Aorta (tissue), 5 donors: ENCODE results near the gene PLXNA2. TPM values are rescaled to one million over a fixed set of nuclear protein-coding genes. Genes with fewer than 3 reads are reported as not detected.

Experiments used
- ATAC-seq: fragments of 200-7000 bp; cut with Tn5 transposase; one replicate; pipeline ENCODE4 v1.9.1; 2022; ENCODE audit warnings: moderate library complexity; ENCODE audit not compliant: low FRiP score
- DNase-seq, 2 donors: peaks; one replicate each; pipeline ENCODE4 v3.0.0-alpha.2; 2020
- H3K27ac ChIP-seq, 2 donors: one replicate each; pipeline ENCODE4 v1.5.1; 2013; ENCODE audit warnings: low read length in 2 of 2, mild to moderate bottlenecking in 2 of 2, moderate library complexity in 2 of 2, control low read depth in 1 of 2, inconsistent platforms in 1 of 2, low read depth in 1 of 2
- H3K27me3 ChIP-seq, 2 donors: one replicate each; pipeline ENCODE4 v1.6.1; 2013; ENCODE audit warnings: control low read depth in 1 of 2, low read length in 1 of 2, mild to moderate bottlenecking in 1 of 2, moderate library complexity in 1 of 2; ENCODE audit not compliant: insufficient read depth in 2 of 2, control insufficient read depth in 1 of 2
- H3K36me3 ChIP-seq, 2 donors: one replicate each; pipeline ENCODE4 v1.6.1; 2013; ENCODE audit warnings: control low read depth in 1 of 2, low read length in 1 of 2, mild to moderate bottlenecking in 1 of 2; ENCODE audit not compliant: insufficient read depth in 2 of 2, control insufficient read depth in 1 of 2
- H3K4me1 ChIP-seq, 2 donors: one replicate each; pipeline ENCODE4 v1.6.1; 2013; ENCODE audit warnings: low read length in 2 of 2, control low read depth in 1 of 2, mild to moderate bottlenecking in 1 of 2, moderate library complexity in 1 of 2; ENCODE audit not compliant: insufficient read depth in 2 of 2, control insufficient read depth in 1 of 2
- H3K4me3 ChIP-seq, 2 donors: one replicate each; pipeline ENCODE4 v1.5.1; 2013; ENCODE audit warnings: low read length in 2 of 2, control low read depth in 1 of 2, mild to moderate bottlenecking in 1 of 2
- H3K9me3 ChIP-seq: one replicate; pipeline ENCODE4 v1.6.1; 2013; ENCODE audit warnings: mild to moderate bottlenecking, low read length; ENCODE audit not compliant: control insufficient read depth
- WGBS, 2 donors: extraction: QIAGEN DNeasy Blood & Tissue Kit; methylation state at CpG; one replicate each; pipeline ENCODE4 v1.1.7; 2013; 5-methylcytosine and 5-hydroxymethylcytosine counted together
- intact Hi-C, 2 donors: fragments of 100-400 bp; cut with DNase I; formaldehyde crosslinking; loops; one replicate each; pipeline versions ENCODE4 v1.14.2 to v1.15.0; 2022
- polyA plus RNA-seq, 2 donors: library from polyadenylated mRNA; stranded (reverse); fragments of 200-250 nt; gene quantifications; one replicate each; pipeline ENCODE4 v1.2.3, GENCODE V29; 2013
- total RNA-seq, 2 donors: library from RNA; stranded (reverse); fragmentation: NEBNext Ultra II Directional; extraction: Animal tissue kit (Norgen Biotek cat#: 25700); gene quantifications; one replicate each; pipeline ENCODE4 v1.2.1, GENCODE V29; 2021
- donor health status: healthy with polysubstance abuse.
- donor health status: Bipolar disorder and iron deficiency.
- donor health status: DM: no; HTN: no; CAD: no.
- donor health status: DM: no; HTN: no; CAD: no.
- donor health status: DM: yes; HTN: yes; CAD: no.

Gene PLXNA2
- total and polyA plus RNA-seq, 4 donors: 2.9 to 37.3 (median 30.0) TPM

- Histone ChIP-seq H3K27me3 (no peaks in the 10 kb centered on the region), H3K4me1 (peaks cover 8 to 14% of the 10 kb centered on the region in 2 donors), H3K9me3 (no peaks in the 10 kb centered on the region), H3K36me3 (no peaks in the 10 kb centered on the region), H3K4me3 (no peak overlapping the region), H3K27ac (peak overlapping the region; percentile 58 to 70)
- DNase-seq: no peak
- intact Hi-C loops: loop anchor here in 1 of 2 donors (10.0 kb wide), 1 partner anchor 411 kb away; no protein-coding TSS in a partner anchor
- WGBS, 2 donors: 21 to 26% methylated on average over 13 of the region's 13 CpGs
- ATAC-seq: peak; percentile 73
Measured at GRCh38 chr1:208225954-208226937, 17.9 kb downstream of the PLXNA2 start.

DNA sequence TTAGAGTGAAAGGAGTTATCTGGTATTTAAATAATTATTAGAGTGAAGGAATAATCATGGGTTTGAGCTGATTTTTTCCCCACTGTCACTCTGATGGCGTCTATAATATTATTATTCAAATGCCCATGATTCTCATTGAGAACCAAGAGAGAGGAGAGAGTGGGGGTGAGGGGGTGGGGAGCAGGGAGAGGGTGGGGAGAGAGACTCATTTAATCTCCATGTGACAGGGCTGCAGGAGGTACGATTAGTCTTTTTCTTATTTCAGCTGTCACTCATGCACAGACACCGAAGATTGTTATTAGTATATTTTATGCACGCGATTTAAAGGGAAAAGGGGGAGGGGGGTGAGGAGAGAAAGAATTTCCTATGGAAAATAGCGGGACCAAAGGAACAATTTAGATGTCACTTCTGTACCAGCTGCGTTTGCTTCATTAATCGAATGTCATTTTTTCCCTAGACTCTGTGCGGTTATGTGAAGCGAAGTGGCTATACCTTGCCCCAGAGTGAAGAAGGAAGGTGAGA is 19.9 kb downstream of the PLXNA2 start:
- no peaks in the 10 kb centered on the region for H3K9me3 ChIP-seq
- 83 to 87% methylated on average over 10 of the region's 10 CpGs for WGBS, 2 donors
- intact Hi-C loops: loop anchor here in 1 of 2 donors (10.0 kb wide), 1 partner anchor 409 kb away; no protein-coding TSS in a partner anchor
- ATAC-seq (no peak), DNase-seq (no peak)
- no peaks in the 10 kb centered on the region for H3K36me3 ChIP-seq
- H3K4me3 ChIP-seq: no peak overlapping the region
- no peaks in the 10 kb centered on the region for H3K27me3 ChIP-seq
- H3K27ac ChIP-seq: no peak overlapping the region
- peaks cover 14 to 16% of the 10 kb centered on the region in 2 donors for H3K4me1 ChIP-seq

GRCh38 chr1:208223136-208223535 is 21.0 kb downstream of the PLXNA2 start:
- no peak for DNase-seq
- no peak for ATAC-seq
- H3K27ac ChIP-seq: no peak overlapping the region
- H3K4me1 ChIP-seq: peaks cover 20% of the 10 kb centered on the region in 2 donors
- 88% methylated on average over 8 of the region's 8 CpGs for WGBS, 2 donors
- no peaks in the 10 kb centered on the region for H3K27me3 ChIP-seq
- no peak overlapping the region for H3K4me3 ChIP-seq
- H3K9me3 ChIP-seq: no peaks in the 10 kb centered on the region
- H3K36me3 ChIP-seq: no peaks in the 10 kb centered on the region
- intact Hi-C loops: loop anchor here in 1 of 2 donors (10.0 kb wide), 1 partner anchor 408 kb away; no protein-coding TSS in a partner anchor

- peaks cover 18 to 20% of the 10 kb centered on the region in 2 donors for H3K4me1 ChIP-seq
- no peaks in the 10 kb centered on the region for H3K36me3 ChIP-seq
- no peaks in the 10 kb centered on the region for H3K9me3 ChIP-seq
- no peak for ATAC-seq
- no peak overlapping the region for H3K27ac ChIP-seq
- WGBS, 2 donors: 83 to 88% methylated on average over 14 of the region's 14 CpGs
- no peak for DNase-seq
- H3K27me3 ChIP-seq: no peaks in the 10 kb centered on the region
- intact Hi-C loops: loop anchor here in 1 of 2 donors (10.0 kb wide), 1 partner anchor 408 kb away; no protein-coding TSS in a partner anchor
- H3K4me3 ChIP-seq: no peak overlapping the region
Measured at GRCh38 chr1:208222376-208223126, 21.6 kb downstream of the PLXNA2 start.

- WGBS, 2 donors: 79 to 83% methylated on average over 1 of the region's 1 CpG
- Histone ChIP-seq H3K4me3 (no peak overlapping the region), H3K27me3 (no peaks in the 10 kb centered on the region), H3K9me3 (no peaks in the 10 kb centered on the region), H3K4me1 (peaks cover 13 to 15% of the 10 kb centered on the region in 2 donors), H3K27ac (peak overlapping the region in 1 of 2 donors; percentile 15), H3K36me3 (peaks cover 0 to 2% of the 10 kb centered on the region in 2 donors)
- intact Hi-C loops: loop anchor here in 1 of 2 donors (10.0 kb wide), 1 partner anchor 406 kb away; no protein-coding TSS in a partner anchor
- DNase-seq (no peak), ATAC-seq (no peak)
Measured at GRCh38 chr1:208221291-208221622, 22.9 kb downstream of the PLXNA2 start.

DNA sequence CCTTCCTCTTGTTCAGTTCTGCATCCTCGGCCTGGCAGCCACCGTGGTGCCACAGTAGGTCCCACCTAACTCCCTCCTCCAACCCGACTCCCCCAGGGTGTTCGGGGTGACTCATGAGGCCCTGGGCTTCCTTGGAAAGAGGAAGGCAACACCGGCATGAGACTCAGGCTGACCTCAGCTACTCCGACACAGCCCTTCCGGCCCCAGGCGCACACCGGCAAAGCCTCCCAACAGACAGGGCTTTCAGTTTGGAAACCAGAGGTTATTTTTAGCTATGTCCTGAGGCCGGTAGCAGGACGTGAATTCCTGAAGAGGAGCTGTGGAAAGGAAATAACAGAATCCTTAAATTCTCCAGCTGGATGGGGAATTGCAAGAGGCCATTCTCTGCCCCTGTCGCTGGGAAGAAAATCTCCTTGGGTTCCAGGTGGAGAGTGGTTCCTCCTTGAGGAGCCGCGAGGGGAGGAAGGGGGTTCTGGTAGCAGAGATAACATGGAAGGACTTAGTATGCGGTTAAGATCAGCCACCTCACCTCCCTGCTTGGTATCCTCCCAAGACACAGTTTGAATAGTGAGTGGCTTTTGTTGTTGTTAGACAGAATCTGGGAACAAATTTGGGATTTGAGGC is 24.4 kb downstream of the PLXNA2 start:
- H3K27me3 ChIP-seq: no peaks in the 10 kb centered on the region
- peaks cover 10 to 13% of the 10 kb centered on the region in 2 donors for H3K4me1 ChIP-seq

DNA sequence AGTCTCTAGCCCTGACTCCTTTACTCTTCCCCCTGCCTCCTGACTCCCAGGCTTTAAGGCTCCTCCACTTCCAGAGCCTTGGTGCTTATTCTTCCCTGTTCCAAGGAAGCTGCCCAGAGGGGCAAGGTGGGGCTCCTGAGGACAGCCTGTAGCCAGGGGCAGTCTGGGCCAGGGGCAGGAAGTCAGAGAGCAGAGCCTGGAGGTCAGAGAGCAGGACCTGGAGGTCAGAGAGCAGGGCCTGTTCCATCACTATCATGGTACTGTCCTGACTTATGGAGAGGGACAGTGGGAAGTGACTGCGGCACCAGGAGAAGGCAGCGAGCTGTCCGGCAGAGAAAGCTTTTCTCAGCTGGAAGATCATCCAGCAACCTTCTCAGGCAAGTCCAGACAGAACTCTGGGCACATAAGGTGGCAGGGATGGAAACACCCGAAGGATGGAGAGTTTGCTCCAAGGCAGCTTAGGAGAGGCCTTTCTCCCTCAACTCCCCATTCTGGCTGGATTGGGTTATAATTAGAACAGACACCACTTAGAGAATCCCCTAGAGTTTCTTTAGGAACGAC is 25.0 kb downstream of the PLXNA2 start:
- Histone ChIP-seq H3K4me1 (peaks cover 10 to 13% of the 10 kb centered on the region in 2 donors), H3K36me3 (peaks cover 0 to 5% of the 10 kb centered on the region in 2 donors), H3K9me3 (no peaks in the 10 kb centered on the region), H3K27ac (peak overlapping the region; percentile 68 to 88), H3K27me3 (no peaks in the 10 kb centered on the region), H3K4me3 (no peak overlapping the region)
- ATAC-seq (no peak), DNase-seq (no peak)
- intact Hi-C loops: no loop called here
- 62 to 72% methylated on average over 5 of the region's 5 CpGs for WGBS, 2 donors

More for the DNA sequence above, 24.4 kb downstream of the PLXNA2 start:
- Histone ChIP-seq H3K4me3 (no peak overlapping the region), H3K36me3 (peaks cover 0 to 5% of the 10 kb centered on the region in 2 donors), H3K9me3 (no peaks in the 10 kb centered on the region), H3K27ac (peak overlapping the region; percentile 73 to 88)
- intact Hi-C loops: loop anchor here in 1 of 2 donors (10.0 kb wide), 1 partner anchor 405 kb away; no protein-coding TSS in a partner anchor
- peak; percentile 81 for ATAC-seq
- DNase-seq: peak; percentile 84 to 90
- WGBS, 2 donors: 20 to 21% methylated on average over 15 of the region's 15 CpGs
